Activated CD4-positive, alpha-beta T cell treated with anti-CD3 and anti-CD28 coated beads, Interleukin-2, amount 10 ng/mL, durations not matched to agents 24 days and 14 days (primary cell): ENCODE results near the gene RARA. TPM values are rescaled to one million over a fixed set of nuclear protein-coding genes. Genes with fewer than 3 reads are reported as not detected.
A peak's percentile ranks its signal among the peaks of the same experiment; 100 is the strongest.

Source experiments
- DNase-seq: peaks from one replicate; pipeline ENCODE4 v3.0.0; 2022
- H3K27ac Mint-ChIP-seq: one replicate; pipeline ENCODE4 v1.8.0; 2022; ENCODE audit warnings: mild to moderate bottlenecking, mixed read lengths
- H3K27me3 Mint-ChIP-seq: one replicate; pipeline ENCODE4 v1.8.0; 2022; ENCODE audit warnings: mixed read lengths
- H3K36me3 Mint-ChIP-seq: one replicate; pipeline ENCODE4 v1.8.0; 2022; ENCODE audit warnings: low read depth, mild to moderate bottlenecking, mixed read lengths
- H3K4me1 Mint-ChIP-seq: one replicate; pipeline ENCODE4 v1.8.0; 2021; ENCODE audit warnings: mixed read lengths
- H3K4me3 Mint-ChIP-seq: one replicate; pipeline ENCODE4 v1.8.0; 2022; ENCODE audit warnings: mild to moderate bottlenecking, moderate library complexity, mixed read lengths
- H3K9me3 Mint-ChIP-seq: one replicate; pipeline ENCODE4 v1.8.0; 2021; ENCODE audit warnings: mixed read lengths
- intact Hi-C: fragments of 100-400 bp; cut with micrococcal nuclease; formaldehyde crosslinking; loops from one replicate; pipeline ENCODE4 v1.15.1; 2023
- total RNA-seq: library from RNA; stranded (reverse); gene quantifications from 2 replicates; pipeline ENCODE4 v1.2.3, GENCODE V29; 2022

The RARA gene
- total RNA-seq, 1 donor from 2014 or later: 24.0 TPM

GRCh38 chr17:40333781-40334448 is 24.9 kb downstream of the RARA start:
- no peak for DNase-seq
- Mint-ChIP-seq H3K4me3 (peak overlapping the region; percentile 70), H3K9me3 (no peaks in the 10 kb centered on the region), H3K27ac (peak overlapping the region; percentile 72), H3K4me1 (peaks cover 66% of the 10 kb centered on the region), H3K27me3 (no peaks in the 10 kb centered on the region), H3K36me3 (peaks cover 40% of the 10 kb centered on the region)
- intact Hi-C loops: no loop called here

DNA sequence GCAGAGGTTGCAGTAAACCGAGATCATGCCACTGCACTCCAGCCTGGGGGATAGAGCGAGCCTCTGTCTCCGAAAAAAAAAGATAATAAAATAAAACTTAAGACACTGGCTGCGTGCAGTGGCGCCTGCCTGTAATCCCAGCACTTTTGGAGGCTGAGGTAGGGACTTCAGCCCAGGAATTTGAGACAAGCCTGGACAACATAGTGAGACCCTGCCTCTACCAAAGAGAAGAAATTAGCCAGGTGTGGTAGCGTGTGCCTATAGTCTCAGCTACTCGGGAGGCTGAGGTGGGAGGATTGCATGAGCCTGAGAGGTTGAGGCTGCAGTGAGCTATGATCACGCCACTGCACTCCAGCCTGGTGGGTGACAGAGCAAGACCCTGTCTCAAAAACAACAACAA is 26.6 kb downstream of the RARA start:
- Mint-ChIP-seq H3K27ac (no peak overlapping the region), H3K4me3 (no peak overlapping the region), H3K9me3 (no peaks in the 10 kb centered on the region), H3K36me3 (peaks cover 51% of the 10 kb centered on the region), H3K27me3 (no peaks in the 10 kb centered on the region), H3K4me1 (peaks cover 69% of the 10 kb centered on the region)
- intact Hi-C loops: no loop called here
- no peak for DNase-seq

DNA sequence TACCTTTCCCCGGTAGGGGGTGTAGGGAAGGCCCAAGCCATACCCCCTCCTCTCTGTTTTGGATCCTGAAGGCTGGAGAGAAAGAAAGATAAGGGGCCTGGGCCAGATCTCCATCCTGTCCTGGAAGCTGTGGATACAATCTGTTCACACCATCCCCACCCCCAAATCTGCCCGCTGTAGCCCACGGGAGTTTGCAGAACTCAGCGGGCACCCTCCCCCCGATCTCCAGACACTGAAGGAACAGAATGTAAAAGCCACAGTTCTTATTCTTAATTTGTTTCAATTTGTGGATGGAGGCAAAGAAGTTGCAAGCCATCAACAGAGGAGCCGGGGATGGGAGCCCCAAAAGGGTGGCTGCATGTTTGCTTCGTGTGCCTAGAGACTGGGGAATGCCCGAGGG is 28.4 kb downstream of the RARA start:
- no peak for DNase-seq
- Mint-ChIP-seq H3K27me3 (no peaks in the 10 kb centered on the region), H3K4me3 (peak overlapping the region; percentile 11), H3K27ac (no peak overlapping the region), H3K36me3 (peaks cover 44% of the 10 kb centered on the region), H3K9me3 (no peaks in the 10 kb centered on the region), H3K4me1 (peaks cover 62% of the 10 kb centered on the region)
- intact Hi-C loops: no loop called here

DNA sequence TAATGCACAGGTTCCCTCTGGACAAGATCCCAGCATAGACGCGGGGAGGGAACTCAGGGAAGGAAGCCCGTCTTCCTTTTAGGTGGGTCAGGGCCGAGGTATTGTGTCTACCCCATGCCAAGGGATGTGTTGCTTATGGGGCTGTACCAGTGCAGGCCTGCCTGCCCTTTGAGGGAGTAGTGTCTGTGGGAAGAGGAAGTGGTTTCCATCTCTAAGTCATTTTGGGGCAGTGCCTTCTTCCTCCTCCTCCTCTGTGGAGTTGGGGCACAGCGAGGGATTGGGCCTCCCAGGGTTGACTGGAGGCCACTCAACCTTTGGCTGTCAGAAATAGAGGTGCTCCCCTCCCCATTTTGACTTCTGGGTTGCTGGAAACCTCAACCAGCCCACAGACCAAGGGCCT is 29.1 kb downstream of the RARA start:
- intact Hi-C loops: loop anchor here (1.0 kb wide), 1 partner anchor 8 kb away; no protein-coding TSS in a partner anchor
- H3K9me3 Mint-ChIP-seq: no peaks in the 10 kb centered on the region
- peaks cover 41% of the 10 kb centered on the region for H3K36me3 Mint-ChIP-seq
- H3K4me1 Mint-ChIP-seq: peaks cover 61% of the 10 kb centered on the region
- no peaks in the 10 kb centered on the region for H3K27me3 Mint-ChIP-seq
- peak overlapping the region; percentile 76 for H3K27ac Mint-ChIP-seq
- H3K4me3 Mint-ChIP-seq: peak overlapping the region; percentile 28
- no peak for DNase-seq

GRCh38 chr17:40338941-40339649 is 30.1 kb downstream of the RARA start:
- Mint-ChIP-seq H3K27me3 (no peaks in the 10 kb centered on the region), H3K27ac (peak overlapping the region; percentile 7), H3K36me3 (peaks cover 41% of the 10 kb centered on the region), H3K9me3 (no peaks in the 10 kb centered on the region), H3K4me3 (peak overlapping the region; percentile 11), H3K4me1 (peaks cover 58% of the 10 kb centered on the region)
- intact Hi-C loops: loop anchor here (1.0 kb wide), 1 partner anchor 9 kb away; no protein-coding TSS in a partner anchor
- no peak for DNase-seq

GRCh38 chr17:40340327-40340726 is 31.3 kb downstream of the RARA start:
- intact Hi-C loops: no loop called here
- H3K4me1 Mint-ChIP-seq: peaks cover 57% of the 10 kb centered on the region

DNA sequence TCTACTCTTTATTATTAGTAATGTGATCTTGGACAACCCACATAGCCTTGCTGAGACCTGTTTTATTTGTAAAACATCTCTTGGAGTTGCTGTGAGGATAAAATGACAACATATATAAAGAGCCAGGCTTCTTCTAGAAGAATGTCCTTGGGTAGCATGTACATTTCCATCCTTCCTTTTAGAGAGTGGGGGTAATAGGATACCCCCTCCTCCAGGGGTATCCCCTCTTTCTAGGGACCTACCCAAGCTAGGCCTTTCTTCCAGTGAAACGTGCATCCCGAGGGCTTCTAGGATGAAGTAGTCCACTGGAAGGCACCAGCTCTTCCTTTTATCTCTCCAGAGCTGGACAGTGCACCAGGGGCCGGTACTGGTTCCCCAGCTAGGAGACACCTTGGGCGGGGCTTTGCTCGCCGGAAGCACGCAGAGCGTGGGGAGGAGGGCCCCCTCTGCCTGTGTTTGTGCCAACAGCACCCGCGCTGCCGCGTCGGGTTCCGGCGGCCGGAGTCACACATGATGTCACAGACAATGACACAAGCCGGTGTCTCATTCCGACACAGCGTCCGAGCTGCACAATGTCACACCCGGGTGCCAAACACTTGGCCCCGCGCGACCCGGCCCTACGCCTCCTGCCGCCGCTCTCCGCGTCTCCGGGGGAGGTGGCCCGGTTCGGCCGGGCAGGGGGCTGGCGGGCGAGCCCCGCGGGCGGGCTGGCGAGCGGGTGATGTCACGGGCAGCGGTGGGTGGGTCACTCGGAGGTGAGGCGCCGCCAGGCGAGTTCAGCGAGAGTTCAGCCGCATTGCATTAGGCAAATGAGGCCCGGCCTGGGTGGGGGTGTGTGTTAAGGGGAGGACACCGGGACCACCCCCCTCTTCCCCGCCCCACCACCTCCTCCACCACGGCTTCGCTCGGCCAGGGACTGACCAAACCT is 32.2 kb downstream of the RARA start:
- intact Hi-C loops: loop anchor here (1.0 kb wide), 1 partner anchor 23 kb away; no protein-coding TSS in a partner anchor
- Mint-ChIP-seq H3K27ac (peak overlapping the region; percentile 89), H3K9me3 (no peaks in the 10 kb centered on the region), H3K4me1 (peaks cover 62% of the 10 kb centered on the region), H3K36me3 (peaks cover 38% of the 10 kb centered on the region), H3K4me3 (peak overlapping the region; percentile 79), H3K27me3 (no peaks in the 10 kb centered on the region)
- peak; percentile 95 for DNase-seq

More at GRCh38 chr17:40340327-40340726, 31.3 kb downstream of the RARA start:
- Mint-ChIP-seq H3K9me3 (no peaks in the 10 kb centered on the region), H3K27me3 (no peaks in the 10 kb centered on the region), H3K27ac (peak overlapping the region; percentile 9), H3K4me3 (no peak overlapping the region), H3K36me3 (peaks cover 38% of the 10 kb centered on the region)
- DNase-seq: no peak

- peaks cover 38% of the 10 kb centered on the region for H3K36me3 Mint-ChIP-seq
- H3K9me3 Mint-ChIP-seq: no peaks in the 10 kb centered on the region
- intact Hi-C loops: loop anchor here (1.0 kb wide), 1 partner anchor 24 kb away; no protein-coding TSS in a partner anchor
- H3K4me3 Mint-ChIP-seq: peak overlapping the region; percentile 79
- H3K27ac Mint-ChIP-seq: peak overlapping the region; percentile 51
- no peaks in the 10 kb centered on the region for H3K27me3 Mint-ChIP-seq
- H3K4me1 Mint-ChIP-seq: peaks cover 61% of the 10 kb centered on the region
- peak; percentile 80 for DNase-seq
Observed at GRCh38 chr17:40341808-40342503, 33.0 kb downstream of the RARA start.

- Mint-ChIP-seq H3K4me3 (peak overlapping the region; percentile 66), H3K9me3 (no peaks in the 10 kb centered on the region), H3K27me3 (no peaks in the 10 kb centered on the region), H3K4me1 (peaks cover 55% of the 10 kb centered on the region), H3K36me3 (peaks cover 33% of the 10 kb centered on the region), H3K27ac (peak overlapping the region; percentile 65)
- DNase-seq: no peak
- intact Hi-C loops: no loop called here
Observed at GRCh38 chr17:40342504-40343218, 33.7 kb downstream of the RARA start.

- H3K4me3 Mint-ChIP-seq: peak overlapping the region; percentile 66
- H3K4me1 Mint-ChIP-seq: peaks cover 50% of the 10 kb centered on the region
- no peak for DNase-seq
- H3K36me3 Mint-ChIP-seq: peaks cover 28% of the 10 kb centered on the region
- H3K27ac Mint-ChIP-seq: peak overlapping the region; percentile 65
- no peaks in the 10 kb centered on the region for H3K27me3 Mint-ChIP-seq
- intact Hi-C loops: no loop called here
- H3K9me3 Mint-ChIP-seq: no peaks in the 10 kb centered on the region
Observed at GRCh38 chr17:40343219-40344119, 34.5 kb downstream of the RARA start.

DNA sequence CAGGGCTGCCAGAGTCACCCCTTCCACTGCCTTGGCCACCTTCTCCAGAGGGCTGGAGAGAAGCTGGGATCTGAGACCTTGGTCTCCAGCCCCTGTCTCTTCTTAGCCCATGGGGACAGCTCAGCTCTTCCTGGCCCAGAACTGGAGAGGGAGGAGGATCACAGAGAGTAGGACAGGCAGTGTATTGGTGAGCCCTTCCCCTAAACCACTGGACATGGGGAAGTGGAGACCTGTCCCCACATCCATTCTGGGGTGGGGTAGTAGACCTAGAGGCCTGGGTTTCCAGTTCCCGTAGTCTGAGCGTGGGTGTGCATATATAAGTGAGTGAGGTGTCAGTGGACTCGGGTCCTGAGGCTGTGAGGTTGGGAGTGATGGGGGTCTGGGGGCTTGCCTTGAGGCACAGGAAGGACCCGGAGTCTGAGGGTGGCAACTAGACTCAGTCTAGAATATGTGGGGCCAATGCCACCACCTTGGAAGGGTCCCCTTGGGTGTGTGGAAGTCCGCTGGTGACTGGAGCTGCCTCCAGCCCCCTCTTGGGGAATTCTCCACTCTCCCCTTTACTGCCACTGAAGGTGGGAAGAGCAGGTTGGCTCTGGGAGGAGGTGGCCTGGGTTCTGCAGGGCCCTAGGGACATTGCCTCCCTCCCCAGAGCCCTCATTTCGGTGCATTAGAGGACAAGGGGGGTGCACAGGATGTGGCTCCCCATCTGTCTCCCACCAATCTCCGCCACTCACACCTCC is 35.6 kb downstream of the RARA start:
- peak overlapping the region; percentile 65 for H3K4me3 Mint-ChIP-seq
- no peak for DNase-seq
- H3K9me3 Mint-ChIP-seq: no peaks in the 10 kb centered on the region
- intact Hi-C loops: no loop called here
- H3K27ac Mint-ChIP-seq: peak overlapping the region; percentile 58
- peaks cover 48% of the 10 kb centered on the region for H3K4me1 Mint-ChIP-seq
- peaks cover 30% of the 10 kb centered on the region for H3K36me3 Mint-ChIP-seq
- no peaks in the 10 kb centered on the region for H3K27me3 Mint-ChIP-seq
